Common myeloid progenitor, CD34-positive (primary cell): ENCODE data around the gene CSTF2.

Experiments used
- CTCF ChIA-PET: fragments of 350-600 bp; sonication (Branson Sonifier 250); formaldehyde crosslinking; loops from one replicate; lab custom pipeline; 2021; ENCODE audit warnings: antibody characterized with exemption; lab: Charles Lee
- POLR2A ChIA-PET: fragments of 350-600 bp; sonication (Branson Sonifier 250); formaldehyde crosslinking; loops from one replicate; lab custom pipeline; 2021; ENCODE audit warnings: antibody characterized with exemption; lab: Charles Lee
- DNase-seq, 3 donors: peaks; one replicate each; pipeline versions ENCODE4 v3.0.0 to v3.0.0-alpha.2; 2013
- H3K27ac ChIP-seq, 2 experiments: 1 replicate in 1 of 2; 2 replicates in 1 of 2; pipeline ENCODE4 v1.7.0; 2013; ENCODE audit warnings: inconsistent platforms in 2 of 2, low read length in 2 of 2, mild to moderate bottlenecking in 2 of 2, low read depth in 1 of 2, moderate library complexity in 1 of 2; ENCODE audit not compliant: severe bottlenecking in 2 of 2, insufficient read depth in 1 of 2, poor library complexity in 1 of 2
- H3K27me3 ChIP-seq, 5 experiments: replicated peaks in 2 of 5; 1 replicate in 3 of 5; 2 replicates in 2 of 5; pipeline versions ENCODE4 v1.6.1 to v1.7.0; 2013; ENCODE audit warnings: low read length in 4 of 5, mild to moderate bottlenecking in 2 of 5, moderate library complexity in 2 of 5, inconsistent platforms in 1 of 5; ENCODE audit not compliant: insufficient read depth in 5 of 5, control insufficient read depth in 4 of 5
- H3K36me3 ChIP-seq, 4 experiments: 1 replicate in 2 of 4; 2 replicates in 2 of 4; pipeline versions ENCODE4 v1.6.1 to v1.7.0; 2013; ENCODE audit warnings: low read length in 3 of 4, control low read depth in 1 of 4, mild to moderate bottlenecking in 1 of 4; ENCODE audit not compliant: control insufficient read depth in 4 of 4, insufficient read depth in 4 of 4
- H3K4me1 ChIP-seq, 4 experiments: 1 replicate in 3 of 4; 2 replicates in 1 of 4; pipeline versions ENCODE4 v1.6.1 to v1.7.1; 2013; ENCODE audit warnings: low read length in 3 of 4, mild to moderate bottlenecking in 3 of 4, control low read depth in 1 of 4, inconsistent platforms in 1 of 4, moderate library complexity in 1 of 4; ENCODE audit not compliant: control insufficient read depth in 4 of 4, insufficient read depth in 4 of 4; ENCODE audit errors: control extremely low read depth in 1 of 4
- H3K4me3 ChIP-seq, 7 experiments: 1 replicate in 4 of 7; 2 replicates in 3 of 7; pipeline versions ENCODE4 v1.5.1 to v1.7.0; 2013; ENCODE audit warnings: mild to moderate bottlenecking in 7 of 7, low read length in 6 of 7, moderate library complexity in 6 of 7, inconsistent platforms in 2 of 7, low read depth in 2 of 7, control low read depth in 1 of 7; ENCODE audit not compliant: insufficient read depth in 4 of 7, control insufficient read depth in 1 of 7; ENCODE audit errors: extremely low read depth in 1 of 7
- H3K9me3 ChIP-seq, 5 experiments: 1 replicate in 4 of 5; 2 replicates in 1 of 5; pipeline versions ENCODE4 v1.6.1 to v1.7.1; 2013; ENCODE audit warnings: low read length in 4 of 5, mild to moderate bottlenecking in 2 of 5, inconsistent platforms in 1 of 5, low read depth in 1 of 5, moderate library complexity in 1 of 5; ENCODE audit not compliant: control insufficient read depth in 4 of 5, insufficient read depth in 2 of 5; ENCODE audit errors: control extremely low read depth in 1 of 5
- WGBS: methylation state at CpG from one replicate; pipeline ENCODE4 v1.1.5; 2013; ENCODE audit not compliant: insufficient coverage; 5-methylcytosine and 5-hydroxymethylcytosine counted together

Gene CSTF2

GRCh38 chrX:100871594-100872560 is 51.7 kb downstream of the CSTF2 start:
- H3K4me1 ChIP-seq, result no peaks in the 10 kb centered on the region
- WGBS, result 90% methylated on average over 3 of the region's 9 CpGs
- no peak overlapping the region for H3K4me3 ChIP-seq
- ChIA-PET CTCF (no interaction called here), POLR2A (no interaction called here)
- no peak for DNase-seq
- no peaks in the 10 kb centered on the region for H3K9me3 ChIP-seq
- H3K27me3 ChIP-seq, result peaks cover 0 to 4% (median 0%) of the 10 kb centered on the region in 5 experiments
- H3K36me3 ChIP-seq, result no peaks in the 10 kb centered on the region
- H3K27ac ChIP-seq, result no peak overlapping the region

GRCh38 chrX:100874325-100874724 is 54.1 kb downstream of the CSTF2 start, which contains the start of gene NOX1:
Gene NOX1 (minus strand): TSS chrX:100874359. CDS start chrX:100874139, 220 bp downstream.
- 65% methylated on average over 2 of the region's 2 CpGs for WGBS
- ChIA-PET POLR2A (no interaction called here), CTCF (no interaction called here)
- H3K4me3 ChIP-seq, result no peak within 1 kb of the TSS
- no peaks in the 10 kb centered on the region for H3K36me3 ChIP-seq
- H3K27me3 ChIP-seq, result peaks cover 0 to 4% (median 0%) of the 10 kb centered on the region in 5 experiments
- no peaks in the 10 kb centered on the region for H3K9me3 ChIP-seq
- H3K4me1 ChIP-seq, result no peaks in the 10 kb centered on the region
- DNase-seq, result no peak
- H3K27ac ChIP-seq, result no peak within 1 kb of the TSS

- CTCF ChIA-PET, result no interaction called here
- DNase-seq, result no peak
- WGBS, result 80% methylated on average over 1 of the region's 2 CpGs
Measured at GRCh38 chrX:100880368-100880767, 60.2 kb downstream of the CSTF2 start.

GRCh38 chrX:100883654-100884053 is 63.5 kb downstream of the CSTF2 start:
- WGBS, result 83% methylated on average over 1 of the region's 4 CpGs
- DNase-seq, result no peak
- ChIA-PET CTCF (interaction anchor here (0.6 kb wide), 1 partner anchor 406 kb away, joined by 3 read pairs; no protein-coding TSS in a partner anchor), POLR2A (no interaction called here)
- Histone ChIP-seq H3K36me3 (no peaks in the 10 kb centered on the region), H3K27ac (no peak overlapping the region), H3K9me3 (no peaks in the 10 kb centered on the region), H3K27me3 (no peaks in the 10 kb centered on the region), H3K4me1 (no peaks in the 10 kb centered on the region), H3K4me3 (no peak overlapping the region)

More at GRCh38 chrX:100880368-100880767, 60.2 kb downstream of the CSTF2 start:
- Histone ChIP-seq H3K36me3 (no peaks in the 10 kb centered on the region), H3K9me3 (no peaks in the 10 kb centered on the region), H3K4me1 (no peaks in the 10 kb centered on the region), H3K27me3 (no peaks in the 10 kb centered on the region), H3K4me3 (no peak overlapping the region), H3K27ac (no peak overlapping the region)
- POLR2A ChIA-PET, result no interaction called here
